Fibroblast of lung (primary cell): ENCODE measurements around the gene IL20. TPM values are rescaled to one million over a fixed set of nuclear protein-coding genes. Genes with fewer than 3 reads are reported as not detected.

Experiments used
- DNase-seq, 2 donors: peaks; one replicate each; pipeline versions ENCODE4 v3.0.0 to v3.0.0-alpha.2; 2010; ENCODE audit warnings: low read depth in 2 of 2
- H2AFZ ChIP-seq: 2 replicates; pipeline ENCODE4 v1.5.1; 2012; ENCODE audit warnings: low read length, control low read depth, inconsistent platforms
- H3K27ac ChIP-seq: 2 replicates; pipeline ENCODE4 v1.5.1; 2011; ENCODE audit warnings: low read length, control low read depth; ENCODE audit not compliant: insufficient read depth
- H3K27me3 ChIP-seq: 2 replicates; pipeline ENCODE4 v1.5.1; 2011; ENCODE audit warnings: mild to moderate bottlenecking, low read length; ENCODE audit not compliant: control insufficient read depth, insufficient read depth
- H3K36me3 ChIP-seq: 2 replicates; pipeline ENCODE4 v1.5.1; 2011; ENCODE audit warnings: low read length; ENCODE audit not compliant: control insufficient read depth, insufficient read depth
- H3K4me1 ChIP-seq: 2 replicates; pipeline ENCODE4 v1.5.1; 2011; ENCODE audit warnings: low read length; ENCODE audit not compliant: control insufficient read depth, insufficient read depth; ENCODE audit errors: extremely low read depth
- H3K4me2 ChIP-seq: 2 replicates; pipeline ENCODE4 v1.5.1; 2011; ENCODE audit warnings: low read length, control low read depth; ENCODE audit not compliant: insufficient read depth; ENCODE audit errors: extremely low read depth
- H3K4me3 ChIP-seq, 4 experiments: fragments of 200-600 bp in 1 of 4; sonication (generic) in 1 of 4; replicated peaks in 1 of 4; 2 replicates each; pipeline ENCODE4 v1.5.1; 2011 to 2016; ENCODE audit warnings: low read length in 4 of 4, low read depth in 3 of 4, mild to moderate bottlenecking in 3 of 4, control low read depth in 2 of 4, inconsistent platforms in 1 of 4, mixed read lengths in 1 of 4; ENCODE audit not compliant: insufficient read depth in 1 of 4; ENCODE audit errors: control extremely low read depth in 1 of 4
- H3K79me2 ChIP-seq: 2 replicates; pipeline ENCODE4 v1.5.1; 2012; ENCODE audit warnings: mild to moderate bottlenecking, low read length, inconsistent platforms; ENCODE audit not compliant: control insufficient read depth, insufficient read depth
- H3K9ac ChIP-seq: 2 replicates; pipeline ENCODE4 v1.5.1; 2011; ENCODE audit warnings: mild to moderate bottlenecking, low read length, control low read depth; ENCODE audit not compliant: insufficient read depth
- H3K9me3 ChIP-seq: 2 replicates; pipeline ENCODE4 v1.5.1; 2012; ENCODE audit warnings: low read depth, low read length; ENCODE audit not compliant: control insufficient read depth, insufficient read depth
- H4K20me1 ChIP-seq: 2 replicates; pipeline ENCODE4 v1.5.1; 2011; ENCODE audit warnings: low read length; ENCODE audit not compliant: control insufficient read depth, insufficient read depth; ENCODE audit errors: extremely low read depth
- CTCF ChIP-seq, 2 donors: IDR thresholded peaks in 1 of 2; conservative IDR thresholded peaks in 1 of 2; 1 replicate in 1 of 2; 2 replicates in 1 of 2; pipeline ENCODE4 v1.5.1; 2011 to 2012; ENCODE audit warnings: low read length in 2 of 2, control low read depth in 1 of 2, inconsistent platforms in 1 of 2, low read depth in 1 of 2, mild to moderate bottlenecking in 1 of 2
- EZH2 ChIP-seq: IDR thresholded peaks from 2 replicates; pipeline ENCODE4 v1.5.1; 2012; ENCODE audit warnings: low read length, control low read depth, mild to moderate bottlenecking; ENCODE audit errors: missing control alignments
- polyA plus RNA-seq, 2 donors: library from polyadenylated mRNA; depleted of rRNA in 1 of 2; stranded (reverse) in 1 of 2; unstranded in 1 of 2; fragments of >200 nt; gene quantifications; 2 replicates each; pipeline ENCODE4 v1.2.1, GENCODE V29; 2011 to 2012; ENCODE audit warnings: missing spikeins in 1 of 2
- total RNA-seq: library from RNA; depleted of rRNA; stranded (reverse); fragments of >200 nt; gene quantifications from 2 replicates; pipeline ENCODE4 v1.2.1, GENCODE V29; 2014

The IL20 gene
- total and polyA plus RNA-seq, 2 donors (not counting 1 experiment from before 2014, with no cell fraction given) = not detected

DNA sequence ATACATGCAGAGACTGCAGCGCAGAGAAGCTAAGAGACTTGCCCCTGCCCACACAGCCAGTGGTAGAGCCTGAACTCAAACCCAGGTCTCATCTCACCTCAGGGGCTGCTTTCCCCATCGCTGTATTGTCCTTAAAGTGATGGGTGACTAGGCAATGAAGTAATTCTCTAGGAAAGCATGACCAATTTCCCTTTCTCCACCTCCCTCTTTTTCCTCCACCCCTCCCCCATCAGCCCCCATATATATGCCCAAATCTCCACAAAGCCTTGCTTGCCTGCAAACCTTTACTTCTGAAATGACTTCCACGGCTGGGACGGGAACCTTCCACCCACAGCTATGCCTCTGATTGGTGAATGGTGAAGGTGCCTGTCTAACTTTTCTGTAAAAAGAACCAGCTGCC, 31.8 kb downstream of the IL20 start, which contains the start of gene IL24:
Gene IL24 (plus strand): TSS at position 269 of the 400 bp plus-strand sequence. CDS start 390 bp downstream, outside the sequence.
- H3K27me3 ChIP-seq = no peaks in the 10 kb centered on the region
- H3K4me2 ChIP-seq = peak within 1 kb of the TSS; percentile 65
- H3K36me3 ChIP-seq = no peaks in the 10 kb centered on the region
- H3K27ac ChIP-seq = peak within 1 kb of the TSS; percentile 83
- peak within 1 kb of the TSS; percentile 48 for H3K9ac ChIP-seq
- DNase-seq = no peak
- no peak within 1 kb of the TSS for H3K4me3 ChIP-seq
- H3K79me2 ChIP-seq = no peaks in the 10 kb centered on the region
- peaks cover 39% of the 10 kb centered on the region for H3K4me1 ChIP-seq
- peak within 1 kb of the TSS; percentile 57 for H2AFZ ChIP-seq
- H3K9me3 ChIP-seq = no peaks in the 10 kb centered on the region
- H4K20me1 ChIP-seq = no peaks in the 10 kb centered on the region
- TF ChIP-seq EZH2 = no peak
- TF ChIP-seq CTCF (conservative IDR thresholded peaks at IDR 0.05 in 1 of 2, IDR thresholded peaks at IDR 0.05 in 1 of 2; ENCODE audit: low read depth in 1 of 2, low read length in 2 of 2) = no peak

DNA sequence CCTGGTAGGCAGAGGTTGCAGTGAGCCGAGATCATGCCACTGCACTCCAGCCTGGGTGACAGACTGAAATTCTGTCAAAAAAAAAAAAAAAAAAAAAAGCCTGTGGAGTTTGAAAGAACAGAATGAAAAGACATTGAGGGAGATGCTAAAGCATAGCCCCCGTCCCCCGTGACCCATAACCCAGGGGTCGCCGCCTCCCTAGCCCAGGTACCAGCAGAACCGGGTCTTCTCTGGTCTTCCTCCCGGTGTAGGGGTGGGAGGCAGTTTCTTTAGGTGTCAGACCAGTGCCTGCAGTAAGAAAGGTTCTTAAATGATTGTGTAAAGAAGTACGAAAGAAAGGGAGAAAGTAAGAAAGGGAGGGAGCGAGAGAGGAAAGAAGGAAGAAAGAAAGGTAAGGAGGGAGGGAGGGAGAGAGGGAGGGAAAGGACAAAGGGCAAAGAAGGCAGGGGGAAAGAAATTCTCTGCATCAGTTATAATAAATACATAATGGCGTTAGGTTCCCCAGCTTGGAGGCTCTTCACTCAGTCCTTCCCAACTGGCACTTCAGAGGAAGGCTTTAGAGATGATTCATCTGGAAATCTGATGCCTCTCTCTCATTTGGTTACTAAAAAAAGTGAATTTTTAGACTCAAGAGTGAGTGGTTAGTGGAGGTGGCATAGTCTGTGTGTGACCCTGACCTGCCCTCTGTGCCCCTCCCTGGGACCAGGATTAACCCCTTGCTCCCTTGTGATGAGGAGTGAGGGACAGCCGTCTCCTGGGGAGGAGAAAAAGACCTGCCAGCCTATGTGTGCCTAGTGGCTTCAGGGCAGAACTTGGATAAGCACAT, 32.9 kb downstream of the IL20 start:
- H3K4me3 ChIP-seq = no peak overlapping the region
- peak; percentile 72 for DNase-seq
- no peak for TF ChIP-seq CTCF (conservative IDR thresholded peaks at IDR 0.05 in 1 of 2, IDR thresholded peaks at IDR 0.05 in 1 of 2; ENCODE audit: low read depth in 1 of 2, low read length in 2 of 2)
- no peak for TF ChIP-seq EZH2
- peaks cover 35% of the 10 kb centered on the region for H3K4me1 ChIP-seq
- no peaks in the 10 kb centered on the region for H3K27me3 ChIP-seq
- H3K4me2 ChIP-seq = peak overlapping the region; percentile 65
- peak overlapping the region; percentile 48 for H3K9ac ChIP-seq
- no peaks in the 10 kb centered on the region for H3K36me3 ChIP-seq
- peak overlapping the region; percentile 83 for H3K27ac ChIP-seq
- peak overlapping the region; percentile 57 for H2AFZ ChIP-seq
- no peaks in the 10 kb centered on the region for H3K79me2 ChIP-seq
- no peaks in the 10 kb centered on the region for H4K20me1 ChIP-seq
- H3K9me3 ChIP-seq = no peaks in the 10 kb centered on the region

DNA sequence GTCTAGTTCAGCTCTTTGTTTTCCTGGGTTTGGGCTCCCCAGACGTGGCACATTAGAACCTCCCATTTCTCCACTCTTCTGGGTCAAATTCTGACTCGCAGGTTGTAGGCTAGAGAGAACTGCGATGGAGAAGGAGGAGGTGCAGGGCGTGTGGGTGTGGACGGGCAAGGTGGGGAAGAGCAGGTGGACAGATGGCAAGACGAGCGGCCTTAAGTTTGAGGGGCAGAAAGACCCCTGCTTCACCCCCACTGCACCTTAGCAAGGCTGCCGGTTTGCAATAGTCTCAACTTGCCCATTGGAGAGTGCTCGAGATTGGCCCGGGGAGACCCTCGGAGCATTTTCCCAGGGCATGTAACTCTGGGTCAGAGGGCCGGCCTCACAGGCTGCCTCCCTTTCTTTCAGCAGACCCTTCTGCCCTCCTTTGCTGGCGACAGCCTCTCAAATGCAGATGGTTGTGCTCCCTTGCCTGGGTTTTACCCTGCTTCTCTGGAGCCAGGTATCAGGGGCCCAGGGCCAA, 33.5 kb downstream of the IL20 start:
- H2AFZ ChIP-seq = no peak overlapping the region
- H3K36me3 ChIP-seq = no peaks in the 10 kb centered on the region
- peak overlapping the region; percentile 83 for H3K27ac ChIP-seq
- no peaks in the 10 kb centered on the region for H3K79me2 ChIP-seq
- H3K4me1 ChIP-seq = peaks cover 34% of the 10 kb centered on the region
- H4K20me1 ChIP-seq = no peaks in the 10 kb centered on the region
- no peaks in the 10 kb centered on the region for H3K27me3 ChIP-seq
- DNase-seq = no peak
- TF ChIP-seq EZH2 (no peak), CTCF (conservative IDR thresholded peaks at IDR 0.05 in 1 of 2, IDR thresholded peaks at IDR 0.05 in 1 of 2; ENCODE audit: low read depth in 1 of 2, low read length in 2 of 2) (no peak)
- peak overlapping the region; percentile 23 for H3K4me2 ChIP-seq
- H3K9ac ChIP-seq = no peak overlapping the region
- H3K9me3 ChIP-seq = no peaks in the 10 kb centered on the region
- H3K4me3 ChIP-seq = no peak overlapping the region
